Smooth muscle cell (in vitro differentiated cells): ENCODE measurements around the gene GRID2. TPM values are rescaled to one million over a fixed set of nuclear protein-coding genes. Genes with fewer than 3 reads are reported as not detected.

ENCODE experiments used
- DNase-seq: peaks from one replicate; lab custom pipeline; 2025; ENCODE audit not compliant: unreplicated experiment; lab: John Stamatoyannopoulos, UW
- H2AFZ ChIP-seq: fragments of 200-600 bp; sonication (generic); 2 replicates; pipeline ENCODE4 v1.6.0; 2016; ENCODE audit warnings: antibody characterized with exemption, low read depth, mild to moderate bottlenecking
- H3F3A ChIP-seq: fragments of 200-600 bp; sonication (generic); 2 replicates; pipeline ENCODE4 v1.6.0; 2017; ENCODE audit warnings: antibody characterized with exemption, low read depth
- H3K27ac ChIP-seq: fragments of 200-600 bp; sonication (generic); 2 replicates; pipeline ENCODE4 v1.5.1; 2016; ENCODE audit warnings: low read depth, mild to moderate bottlenecking
- H3K27me3 ChIP-seq: fragments of 200-600 bp; sonication (generic); 2 replicates; pipeline ENCODE4 v1.6.1; 2016; ENCODE audit warnings: low read depth, mild to moderate bottlenecking
- H3K36me3 ChIP-seq: fragments of 200-600 bp; sonication (generic); 2 replicates; pipeline ENCODE4 v1.5.1; 2016; ENCODE audit warnings: low read depth
- H3K4me1 ChIP-seq: fragments of 200-600 bp; sonication (generic); 2 replicates; pipeline ENCODE4 v1.5.1; 2016; ENCODE audit warnings: low read depth
- H3K4me2 ChIP-seq: fragments of 200-600 bp; sonication (generic); 2 replicates; pipeline ENCODE4 v1.6.0; 2016; ENCODE audit warnings: mild to moderate bottlenecking
- H3K4me3 ChIP-seq: fragments of 200-600 bp; sonication (generic); 2 replicates; pipeline ENCODE4 v1.5.1; 2016; ENCODE audit warnings: mild to moderate bottlenecking
- H3K79me2 ChIP-seq: fragments of 200-600 bp; sonication (generic); 2 replicates; pipeline ENCODE4 v1.6.0; 2016; ENCODE audit warnings: low read depth, mild to moderate bottlenecking
- H3K9ac ChIP-seq: fragments of 200-600 bp; sonication (generic); 2 replicates; pipeline ENCODE4 v1.6.0; 2016; ENCODE audit warnings: low read depth
- H3K9me3 ChIP-seq: fragments of 200-600 bp; sonication (generic); replicated peaks from 2 replicates; pipeline ENCODE4 v1.5.1; 2016; ENCODE audit warnings: low read depth
- H4K20me1 ChIP-seq: fragments of 200-600 bp; sonication (generic); 2 replicates; pipeline ENCODE4 v1.6.0; 2016; ENCODE audit warnings: low read depth
- WGBS: methylation state at CpG from one replicate; pipeline ENCODE4 v1.1.7; 2016; ENCODE audit warnings: low lambda C conversion rate; 5-methylcytosine and 5-hydroxymethylcytosine counted together
- polyA plus RNA-seq: library from polyadenylated mRNA; unstranded; fragments of >200 nt; fragmentation: Nextera tagmentation; extraction: Ambion mirVana; gene quantifications from 2 replicates; pipeline ENCODE4 v1.2.1, GENCODE V29; 2016
- total RNA-seq: library from RNA; depleted of rRNA; stranded (reverse); fragments of >200 nt; gene quantifications from 2 replicates; pipeline ENCODE4 v1.2.3, GENCODE V29; 2014
- TF ChIP-seq, protein P1 (sequence below): fragments of 200-600 bp; sonication (generic); IDR thresholded peaks from 2 replicates; pipeline ENCODE4 v1.5.1; 2017; ENCODE audit warnings: borderline replicate concordance, mild to moderate bottlenecking, antibody characterized with exemption; ENCODE audit not compliant: insufficient read depth, poor library complexity, severe bottlenecking

The GRID2 gene
- total and polyA plus RNA-seq, 2 experiments from 2014 or later = 1.2 TPM; not detected in 1

DNA sequence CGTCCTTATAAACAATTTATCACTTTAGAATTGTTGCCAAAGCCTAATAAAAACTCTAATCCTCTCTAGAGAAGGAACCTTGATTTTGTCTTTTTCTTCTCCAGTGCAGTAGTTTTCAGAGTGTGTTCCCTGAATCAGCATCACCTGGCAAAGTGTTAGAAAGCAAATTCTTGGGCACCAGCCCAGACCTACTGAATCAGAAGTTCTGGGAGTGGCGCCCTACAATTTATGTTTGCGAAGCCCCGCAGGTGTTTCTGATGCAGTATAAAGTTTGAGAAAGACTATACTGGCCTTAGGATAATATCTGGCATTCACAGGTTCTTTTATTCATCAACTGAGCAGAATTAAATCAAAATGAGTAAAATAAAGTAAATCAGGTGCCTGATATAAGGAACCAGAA, 879.0 kb downstream of the GRID2 start:
- Histone ChIP-seq H2AFZ (no peak overlapping the region), H3K4me3 (no peak overlapping the region), H4K20me1 (no peaks in the 10 kb centered on the region), H3K36me3 (no peaks in the 10 kb centered on the region), H3K4me2 (no peak overlapping the region), H3K27me3 (no peaks in the 10 kb centered on the region), H3K4me1 (no peaks in the 10 kb centered on the region), H3F3A (no peaks in the 10 kb centered on the region), H3K79me2 (no peaks in the 10 kb centered on the region), H3K9me3 (no peaks in the 10 kb centered on the region), H3K9ac (no peak overlapping the region), H3K27ac (no peak overlapping the region)
- 93% methylated on average over 4 of the region's 4 CpGs for WGBS
- DNase-seq = no peak
- TF ChIP-seq, protein P1, sequence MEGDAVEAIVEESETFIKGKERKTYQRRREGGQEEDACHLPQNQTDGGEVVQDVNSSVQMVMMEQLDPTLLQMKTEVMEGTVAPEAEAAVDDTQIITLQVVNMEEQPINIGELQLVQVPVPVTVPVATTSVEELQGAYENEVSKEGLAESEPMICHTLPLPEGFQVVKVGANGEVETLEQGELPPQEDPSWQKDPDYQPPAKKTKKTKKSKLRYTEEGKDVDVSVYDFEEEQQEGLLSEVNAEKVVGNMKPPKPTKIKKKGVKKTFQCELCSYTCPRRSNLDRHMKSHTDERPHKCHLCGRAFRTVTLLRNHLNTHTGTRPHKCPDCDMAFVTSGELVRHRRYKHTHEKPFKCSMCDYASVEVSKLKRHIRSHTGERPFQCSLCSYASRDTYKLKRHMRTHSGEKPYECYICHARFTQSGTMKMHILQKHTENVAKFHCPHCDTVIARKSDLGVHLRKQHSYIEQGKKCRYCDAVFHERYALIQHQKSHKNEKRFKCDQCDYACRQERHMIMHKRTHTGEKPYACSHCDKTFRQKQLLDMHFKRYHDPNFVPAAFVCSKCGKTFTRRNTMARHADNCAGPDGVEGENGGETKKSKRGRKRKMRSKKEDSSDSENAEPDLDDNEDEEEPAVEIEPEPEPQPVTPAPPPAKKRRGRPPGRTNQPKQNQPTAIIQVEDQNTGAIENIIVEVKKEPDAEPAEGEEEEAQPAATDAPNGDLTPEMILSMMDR = no peak

DNA sequence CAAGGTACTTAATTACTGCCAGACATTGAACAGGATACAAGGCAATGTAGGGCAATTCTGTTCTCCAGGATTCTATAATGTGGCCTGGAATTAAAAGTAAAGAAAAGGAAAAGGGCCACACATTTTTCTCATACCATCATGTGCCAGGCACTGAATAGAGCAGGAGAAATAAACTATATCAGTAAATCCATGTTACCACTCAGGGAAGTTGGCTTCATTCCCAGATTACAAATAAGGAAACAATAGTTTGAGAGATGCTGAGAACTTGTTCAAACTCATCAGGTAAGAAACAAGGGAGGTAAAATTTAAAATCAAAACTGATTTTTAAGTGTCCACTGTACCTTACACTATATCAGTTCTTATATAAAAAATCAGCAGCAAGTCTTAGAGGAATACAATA, 879.8 kb downstream of the GRID2 start:
- DNase-seq = no peak

DNA sequence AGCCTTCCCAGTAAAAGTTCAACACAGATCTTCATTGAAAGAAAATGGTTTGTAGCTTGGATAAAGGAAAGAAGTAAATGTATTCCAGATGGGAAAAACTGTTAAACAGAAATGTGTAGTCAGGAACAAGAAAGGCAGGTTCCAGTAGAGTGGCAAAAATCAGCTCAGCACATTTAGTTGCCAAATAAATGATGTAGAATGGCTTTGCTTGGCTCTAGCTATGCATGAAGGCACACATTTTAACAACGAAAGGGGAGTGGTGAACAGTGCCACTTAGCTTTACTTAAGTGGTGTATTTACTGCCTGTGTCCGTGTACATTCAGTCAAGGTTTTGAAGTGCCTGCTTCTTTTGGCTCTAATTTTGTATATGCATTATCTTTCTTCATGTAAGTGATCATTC, 880.3 kb downstream of the GRID2 start:
- 66% methylated on average over 2 of the region's 2 CpGs for WGBS
- no peaks in the 10 kb centered on the region for H3F3A ChIP-seq
- H3K4me3 ChIP-seq = no peak overlapping the region
- no peaks in the 10 kb centered on the region for H3K27me3 ChIP-seq
- no peak for DNase-seq
- no peak overlapping the region for H3K9ac ChIP-seq
- no peaks in the 10 kb centered on the region for H3K9me3 ChIP-seq
- no peaks in the 10 kb centered on the region for H3K79me2 ChIP-seq
- H2AFZ ChIP-seq = no peak overlapping the region
- TF ChIP-seq, protein P1 = no peak
- H4K20me1 ChIP-seq = no peaks in the 10 kb centered on the region
- H3K36me3 ChIP-seq = no peaks in the 10 kb centered on the region
- no peaks in the 10 kb centered on the region for H3K4me1 ChIP-seq
- H3K4me2 ChIP-seq = no peak overlapping the region
- H3K27ac ChIP-seq = no peak overlapping the region

More for the DNA sequence above, 879.8 kb downstream of the GRID2 start:
- Histone ChIP-seq H3K4me3 (no peak overlapping the region), H2AFZ (no peak overlapping the region), H3K9me3 (no peaks in the 10 kb centered on the region), H3K27me3 (no peaks in the 10 kb centered on the region), H4K20me1 (no peaks in the 10 kb centered on the region), H3K36me3 (no peaks in the 10 kb centered on the region), H3F3A (no peaks in the 10 kb centered on the region), H3K27ac (no peak overlapping the region), H3K4me1 (no peaks in the 10 kb centered on the region), H3K9ac (no peak overlapping the region), H3K4me2 (no peak overlapping the region), H3K79me2 (no peaks in the 10 kb centered on the region)
- TF ChIP-seq, protein P1 = no peak

DNA sequence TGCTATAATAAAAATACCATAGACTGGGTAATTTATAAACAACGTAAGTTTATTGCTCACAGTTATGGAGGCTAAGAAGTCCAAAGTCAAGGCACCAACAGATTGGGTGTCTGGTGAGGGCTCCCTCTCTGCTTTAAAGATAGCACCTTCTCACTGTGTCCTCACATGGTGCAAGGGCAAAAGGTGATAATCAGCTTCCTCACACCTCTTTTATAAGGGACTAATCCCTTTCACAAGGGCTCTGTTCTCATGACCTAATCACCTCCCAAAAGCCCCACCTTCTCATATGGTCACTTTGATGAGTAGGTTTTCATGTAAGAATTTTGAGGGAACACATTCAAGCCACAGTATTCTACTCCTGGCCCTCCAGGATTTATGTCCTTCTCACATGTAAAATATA, 883.1 kb downstream of the GRID2 start:
- TF ChIP-seq, protein P1 = no peak
- Histone ChIP-seq H3K79me2 (no peaks in the 10 kb centered on the region), H3K9me3 (no peaks in the 10 kb centered on the region), H3K9ac (no peak overlapping the region), H3K4me1 (no peaks in the 10 kb centered on the region), H3K36me3 (no peaks in the 10 kb centered on the region), H2AFZ (no peak overlapping the region), H3K27me3 (no peaks in the 10 kb centered on the region), H3K4me2 (no peak overlapping the region), H3F3A (no peaks in the 10 kb centered on the region), H3K4me3 (no peak overlapping the region), H4K20me1 (no peaks in the 10 kb centered on the region), H3K27ac (no peak overlapping the region)
- 86% methylated on average over 1 of the region's 1 CpG for WGBS
- DNase-seq = no peak
